GM19043 (cell line): ENCODE measurements around the gene GALNT18.

Source experiments
- ATAC-seq: cut with Tn5 transposase; IDR thresholded peaks from one replicate; pipeline ENCODE4 v1.9.1; 2021; ENCODE audit warnings: low read depth; ENCODE audit not compliant: unreplicated experiment

The GALNT18 gene

DNA sequence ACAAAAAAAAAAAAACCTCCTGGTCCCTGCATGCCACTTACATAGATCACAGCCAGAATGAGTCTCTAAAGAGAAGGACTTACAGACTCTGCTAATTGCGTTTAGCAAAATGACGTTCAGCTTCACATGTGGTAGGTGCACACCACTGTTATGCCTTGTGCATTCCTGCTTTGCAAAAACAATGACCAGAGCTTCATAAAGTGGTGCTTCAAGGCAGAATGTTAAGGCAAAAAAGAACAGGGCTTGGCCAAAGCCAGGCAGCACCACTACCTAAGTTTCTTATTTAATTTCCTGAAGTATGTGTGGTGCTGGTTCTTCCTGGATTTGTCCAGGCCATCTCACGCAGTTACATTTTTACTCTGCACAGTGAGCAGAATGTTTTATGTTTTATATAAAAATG is 85.2 kb downstream of the GALNT18 start:
- no peak for ATAC-seq

DNA sequence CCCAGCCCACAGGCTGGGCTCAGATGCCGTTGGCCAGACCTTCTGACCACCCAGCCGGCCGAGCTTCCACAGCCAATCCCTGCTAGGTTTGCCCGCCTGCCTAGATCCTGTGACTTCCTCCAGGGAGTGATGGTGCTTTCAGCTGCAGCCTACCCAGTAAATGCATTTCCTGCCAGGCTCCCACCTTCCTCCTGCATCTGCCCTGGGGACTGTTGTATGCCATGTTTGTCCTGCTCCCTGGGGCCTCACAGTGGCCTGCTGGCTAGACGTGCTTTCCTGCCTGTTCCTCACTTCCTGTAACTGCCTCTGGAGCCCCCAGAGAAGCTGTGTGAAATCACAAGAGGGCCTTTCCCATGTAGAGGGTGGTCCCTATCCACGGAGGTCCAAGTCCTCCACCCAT is 86.2 kb downstream of the GALNT18 start:
- no peak for ATAC-seq

GRCh38 chr11:11534981-11535380 is 86.8 kb downstream of the GALNT18 start:
- ATAC-seq, result no peak

DNA sequence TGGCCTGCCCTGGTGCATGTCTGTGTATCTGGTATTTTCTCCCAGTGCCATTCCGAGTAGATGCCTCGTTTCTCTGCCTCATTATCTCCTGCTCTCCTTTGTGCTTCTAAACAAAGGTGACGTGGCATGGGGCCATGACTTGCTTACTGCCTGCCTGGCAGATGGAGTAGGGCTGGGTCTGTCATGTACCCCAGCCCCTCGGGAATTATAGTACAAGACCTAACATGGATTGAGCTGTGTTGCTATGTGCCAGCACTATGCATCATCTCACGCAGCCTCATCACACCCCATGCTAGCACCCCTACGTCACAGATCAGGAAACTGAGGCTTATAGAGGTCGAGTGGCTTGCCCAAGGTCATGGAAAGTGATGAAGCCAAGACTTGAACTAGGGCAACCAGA is 88.1 kb downstream of the GALNT18 start:
- ATAC-seq, result no peak

GRCh38 chr11:11533057-11533456 is 88.7 kb downstream of the GALNT18 start:
- no peak for ATAC-seq

GRCh38 chr11:11532574-11532973 is 89.2 kb downstream of the GALNT18 start:
- no peak for ATAC-seq

DNA sequence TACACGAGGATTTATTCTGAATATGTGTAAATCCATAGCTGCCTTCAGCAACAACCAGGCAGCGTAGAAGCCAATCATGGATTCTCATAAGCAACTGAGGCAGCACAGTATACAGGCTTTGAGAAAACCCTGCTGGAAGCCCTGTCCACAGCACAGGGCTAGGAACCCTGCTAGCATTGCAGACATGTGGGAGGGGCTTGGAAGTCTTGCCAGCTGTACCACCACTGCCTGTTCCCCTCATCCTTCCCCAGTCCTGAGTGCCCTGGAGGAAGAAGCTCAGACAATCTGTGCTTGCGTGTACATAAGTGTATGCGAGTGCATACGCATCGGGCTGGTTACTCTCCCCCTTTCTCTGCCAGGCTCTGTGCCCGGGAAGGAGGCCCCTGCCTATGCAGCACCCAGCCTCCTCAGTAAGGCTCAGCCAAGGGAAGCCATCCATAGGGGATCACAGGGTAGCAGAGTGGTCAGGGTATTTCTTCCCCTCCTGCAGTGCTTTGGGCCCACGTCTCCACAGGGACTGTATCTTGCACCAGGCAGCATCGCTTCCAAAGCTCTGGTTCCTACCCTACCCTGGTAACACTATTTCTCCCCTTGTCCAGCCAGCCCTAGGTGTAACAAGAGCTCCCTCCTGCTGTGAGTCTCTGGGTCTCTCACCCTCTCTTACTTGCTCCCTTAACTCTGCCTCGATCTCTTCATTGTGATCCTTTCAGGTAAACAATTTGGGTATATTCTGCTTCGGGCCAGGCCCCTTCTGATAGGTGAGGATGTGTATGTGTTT is 90.5 kb downstream of the GALNT18 start:
- ATAC-seq, result no peak

DNA sequence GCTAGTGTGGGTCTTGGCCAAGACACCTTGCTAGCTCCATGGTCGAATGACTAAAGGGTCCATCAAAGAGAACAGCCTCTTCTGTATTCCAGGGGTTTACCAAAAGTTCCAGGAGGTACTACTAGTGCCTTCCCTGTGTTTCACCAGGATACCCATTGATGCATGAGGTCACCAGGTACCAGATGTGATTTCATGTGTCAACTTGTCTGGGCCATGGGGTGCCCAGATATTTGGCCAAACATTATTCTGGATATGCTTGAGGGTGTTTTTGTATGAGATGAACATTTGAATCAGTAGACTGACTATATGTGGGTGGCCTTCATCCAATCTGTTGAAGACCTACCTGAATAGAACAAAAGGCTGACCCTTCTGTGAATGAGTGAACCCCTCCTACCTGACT is 92.8 kb downstream of the GALNT18 start:
- ATAC-seq, result no peak

DNA sequence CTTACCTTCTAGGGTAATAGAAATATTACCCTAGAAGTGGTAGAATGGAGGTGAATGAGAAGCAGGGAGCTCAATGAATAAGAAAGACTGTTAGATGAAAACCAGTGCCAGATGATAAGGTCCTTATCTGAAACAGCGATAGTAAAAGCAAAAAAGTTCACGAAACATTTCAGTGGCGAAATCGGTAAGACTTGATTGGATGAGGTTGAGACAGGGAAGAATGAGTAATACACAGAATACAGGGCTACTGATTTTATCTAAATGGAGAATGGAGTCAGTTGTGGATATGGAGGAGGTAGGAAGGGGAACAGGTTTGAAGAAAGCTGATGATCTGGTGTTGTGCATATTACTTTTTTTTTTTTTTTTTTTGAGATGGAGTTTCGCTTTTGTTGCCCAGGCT is 96.5 kb downstream of the GALNT18 start:
- no peak for ATAC-seq

DNA sequence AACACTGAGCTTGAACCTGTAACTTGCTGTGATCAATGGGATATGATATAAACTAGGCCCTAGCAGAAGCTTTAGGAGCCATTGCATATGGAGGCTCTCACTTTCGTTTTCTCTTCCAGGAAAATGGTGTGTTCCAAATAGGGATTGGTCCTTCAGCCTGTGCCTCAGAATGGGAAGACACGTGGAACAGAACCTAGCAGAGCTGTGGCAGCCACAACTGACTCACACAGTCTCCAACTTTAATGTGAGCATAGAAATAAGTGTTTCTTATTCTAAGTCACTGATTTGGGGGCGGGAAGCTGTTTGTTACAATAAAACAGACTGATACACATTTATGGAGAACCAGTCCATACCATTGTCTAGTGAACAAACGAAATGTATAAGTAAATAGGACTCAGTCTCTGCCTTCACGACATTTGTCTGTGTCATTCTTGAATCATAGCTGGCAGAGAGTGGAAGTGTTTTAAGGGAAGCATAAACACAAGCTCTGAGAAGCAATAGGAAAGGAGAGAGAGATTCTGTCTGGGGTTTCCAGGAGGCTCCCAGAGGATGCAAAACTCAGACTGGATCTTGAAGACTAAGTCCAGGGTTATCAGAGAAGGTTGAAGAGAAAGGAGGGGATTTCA is 97.3 kb downstream of the GALNT18 start:
- ATAC-seq, result no peak

DNA sequence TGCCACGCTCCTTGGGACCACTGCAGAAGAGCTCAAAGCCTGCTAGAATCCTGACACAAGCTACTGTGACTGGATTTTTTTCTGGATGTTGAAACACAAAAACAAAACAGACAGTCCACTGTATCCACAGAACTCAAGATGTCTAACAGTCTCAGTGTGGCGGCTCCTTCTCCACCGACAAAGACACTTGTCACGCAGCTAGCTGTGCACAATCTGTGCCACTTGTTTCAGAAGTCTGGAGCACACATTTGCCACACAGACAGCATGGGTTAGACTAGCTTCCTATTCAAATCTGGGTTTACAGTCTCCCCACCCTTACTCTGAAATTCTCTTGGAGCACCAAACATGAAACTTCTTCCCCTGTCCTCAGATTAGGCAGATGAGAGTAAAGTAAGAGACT is 99.2 kb downstream of the GALNT18 start:
- no peak for ATAC-seq

DNA sequence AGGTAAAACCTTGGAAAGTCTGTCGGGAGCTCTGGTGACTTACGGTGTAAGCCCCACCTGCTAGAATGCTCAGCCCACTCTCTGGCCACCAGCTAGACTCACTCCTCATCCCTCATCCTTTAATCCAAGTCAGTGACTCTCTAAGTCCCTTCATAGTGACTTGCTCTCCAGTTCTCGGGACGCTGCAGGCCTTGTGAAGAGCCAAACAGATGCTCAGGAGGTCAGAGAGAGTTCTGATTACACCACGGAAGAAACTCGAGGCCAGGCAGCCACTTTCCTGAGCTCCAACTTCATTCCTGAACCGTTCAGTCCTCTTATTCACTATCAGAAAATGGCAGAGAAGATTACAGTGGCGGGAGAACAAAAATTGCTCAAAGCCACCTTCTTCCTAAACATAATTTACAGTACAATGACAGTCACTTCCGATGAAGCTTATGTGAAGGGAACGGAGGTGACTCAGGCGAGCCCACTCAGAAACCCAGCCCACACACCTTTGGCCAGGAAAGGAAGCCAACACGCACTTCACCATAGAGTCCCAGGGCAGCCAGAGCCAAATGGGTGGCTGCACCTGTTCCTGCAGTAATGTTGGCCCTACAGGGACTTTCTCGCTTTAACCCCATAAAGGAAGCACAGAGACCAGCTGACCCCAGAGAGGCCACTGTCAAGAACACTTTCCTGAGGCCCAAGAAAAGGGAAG is 100.4 kb downstream of the GALNT18 start:
- ATAC-seq, result no peak

DNA sequence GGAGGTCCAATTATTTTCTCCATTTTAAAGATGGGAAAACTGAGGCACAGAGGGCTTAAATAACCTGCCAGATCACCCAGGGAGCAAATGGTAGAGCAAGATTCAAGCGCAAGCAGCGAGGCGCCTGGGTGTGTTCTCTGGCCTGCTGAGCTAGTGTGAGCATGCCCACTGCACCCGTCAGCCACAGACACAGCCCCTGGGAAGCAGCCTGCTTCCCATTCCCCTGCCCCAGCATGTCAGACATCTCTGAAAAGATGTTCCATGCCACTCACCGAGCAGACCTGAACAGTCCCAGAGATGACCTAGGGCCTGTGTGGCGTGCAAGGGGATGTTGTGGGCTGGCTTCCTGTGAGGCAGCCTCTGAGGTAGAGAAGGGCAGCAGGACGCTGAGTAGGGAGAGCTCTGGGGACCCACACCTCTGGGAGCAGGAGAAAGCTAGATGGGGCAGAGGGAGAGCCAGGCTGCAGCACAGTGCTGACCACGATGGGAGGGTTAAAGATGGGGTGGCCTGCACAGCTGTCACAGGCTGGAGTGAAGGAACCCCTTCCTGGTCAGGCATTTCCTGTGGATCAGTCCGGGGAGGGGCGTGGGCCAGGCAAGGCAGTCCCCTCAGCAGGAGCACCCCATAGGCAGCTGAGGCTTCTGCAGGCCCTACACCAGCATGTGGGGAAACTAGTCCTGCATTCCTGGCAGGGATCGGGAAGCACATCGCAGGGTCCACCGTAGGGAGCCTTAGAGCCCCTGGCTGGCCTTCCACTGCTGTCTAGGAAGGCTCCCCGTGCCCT is 101.4 kb downstream of the GALNT18 start:
- no peak for ATAC-seq

GRCh38 chr11:11519184-11519583 is 102.6 kb downstream of the GALNT18 start:
- ATAC-seq, result no peak

DNA sequence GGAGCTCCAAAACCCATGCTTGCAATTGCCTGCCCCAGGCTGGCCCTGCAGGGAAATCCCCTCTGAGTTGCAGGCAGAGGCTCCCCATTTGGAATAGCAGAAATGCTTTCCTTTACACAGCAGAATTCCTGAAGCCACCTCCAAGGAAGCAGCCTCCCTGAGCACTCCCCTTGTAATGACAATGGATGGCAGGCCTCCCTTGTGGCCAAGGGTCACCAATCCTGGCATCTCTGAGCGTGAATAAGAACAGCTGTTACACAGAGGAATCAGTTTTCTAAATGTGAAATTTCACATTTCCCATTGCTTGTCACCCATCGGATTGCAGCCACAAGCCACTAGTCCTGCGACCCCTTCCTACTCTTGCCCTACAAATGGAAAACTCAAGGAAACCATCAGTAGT is 107.6 kb downstream of the GALNT18 start:
- no peak for ATAC-seq

DNA sequence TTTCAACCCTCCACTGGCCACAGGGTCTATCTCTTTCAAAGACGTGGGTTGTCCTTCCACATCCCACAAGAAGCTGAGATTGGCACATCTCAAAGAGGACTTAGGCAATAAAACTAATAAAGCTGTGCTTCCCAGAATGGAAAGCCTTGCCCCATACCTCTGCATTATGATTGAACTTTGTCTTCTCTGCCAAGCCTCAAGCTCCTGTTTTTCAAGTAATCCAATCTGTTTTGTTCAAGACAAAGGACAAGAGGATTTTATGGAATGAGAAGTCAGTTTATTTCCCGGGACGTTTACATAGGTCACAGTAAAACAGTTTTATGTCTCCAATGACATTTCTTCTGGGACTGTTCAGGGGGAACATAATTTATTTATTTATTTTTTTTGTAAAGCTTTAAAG is 108.4 kb downstream of the GALNT18 start:
- no peak for ATAC-seq

DNA sequence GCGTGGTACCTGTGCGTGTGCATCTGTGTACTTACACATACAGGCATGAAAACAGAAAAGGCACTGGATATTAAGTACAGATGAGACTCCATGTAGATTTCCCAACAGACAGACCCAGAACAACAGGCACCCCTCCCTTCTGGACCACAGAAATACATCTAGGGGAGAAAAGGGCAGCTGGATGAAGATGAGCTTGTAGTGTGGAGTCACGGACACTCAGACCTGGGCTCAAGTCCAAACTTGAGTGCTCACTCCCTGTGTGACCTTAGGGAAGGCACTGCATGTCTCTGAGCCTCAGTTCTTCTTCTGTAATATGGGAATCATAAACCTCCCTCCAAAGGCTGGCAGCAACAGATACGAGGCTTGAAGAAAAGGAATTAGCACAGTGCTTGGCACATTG is 108.9 kb downstream of the GALNT18 start:
- ATAC-seq, result no peak

- ATAC-seq, result no peak
Observed at GRCh38 chr11:11512502-11512901, 109.3 kb downstream of the GALNT18 start.

DNA sequence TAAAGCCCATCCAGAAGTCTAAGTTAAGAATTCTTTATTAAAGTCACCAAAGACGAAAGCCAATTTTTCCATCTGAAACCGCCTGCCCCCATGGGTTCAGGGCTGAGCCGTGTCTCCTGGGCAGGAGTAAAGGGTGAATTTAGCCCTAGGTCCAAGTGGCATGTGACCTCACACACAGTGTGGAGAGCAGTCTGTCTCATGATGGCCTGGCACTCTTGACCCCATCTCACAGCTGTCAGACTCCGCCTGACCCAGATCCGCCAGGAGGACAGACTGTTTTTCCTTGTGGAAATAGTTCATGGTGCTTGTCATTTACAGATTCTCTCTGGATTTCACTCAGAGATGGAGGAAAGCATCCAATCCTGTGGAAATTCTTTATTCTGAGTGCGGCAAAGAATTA is 109.7 kb downstream of the GALNT18 start:
- ATAC-seq, result no peak

GRCh38 chr11:11510939-11511338 is 110.9 kb downstream of the GALNT18 start:
- ATAC-seq, result no peak

GRCh38 chr11:11505692-11506091 is 116.1 kb downstream of the GALNT18 start:
- no peak for ATAC-seq
